ENCODE measurements around the gene MBD5. TPM values are rescaled to one million over a fixed set of nuclear protein-coding genes. Genes with fewer than 3 reads are reported as not detected.

Gene MBD5
- polyA plus RNA-seq, 1 of the 3 experiments (the other 2 are of a cell fraction): 7.4 TPM

- no peak overlapping the region for H3K9ac ChIP-seq
- CTCF ChIA-PET: no interaction called here
- H3F3A ChIP-seq (replicated peaks; ENCODE audit: insufficient read depth): no peaks in the 10 kb centered on the region
- no peaks in the 10 kb centered on the region for H3K9me3 ChIP-seq
- no peaks in the 10 kb centered on the region for H3K4me1 ChIP-seq (ENCODE audit: control insufficient read depth in 1 of 2, insufficient read depth in 2 of 2, low read depth in 1 of 2, low read length in 1 of 2)
- no peak overlapping the region for H3K27ac ChIP-seq (ENCODE audit: low read depth in 2 of 2, low read length in 1 of 2)
- H2AFZ ChIP-seq (ENCODE audit: low read depth): no peak overlapping the region
- H3K9me2 ChIP-seq: no peaks in the 10 kb centered on the region
- POLR2A ChIA-PET: no interaction called here
- no peaks in the 10 kb centered on the region for H3K79me2 ChIP-seq (ENCODE audit: insufficient read depth)
- no peak overlapping the region for H3K4me3 ChIP-seq (ENCODE audit: low read depth in 2 of 2, low read length in 1 of 2)
- no peak for DNase-seq
- no peaks in the 10 kb centered on the region for H4K20me1 ChIP-seq (ENCODE audit: insufficient read depth)
- 80% methylated on average over 1 of the region's 1 CpG for WGBS (ENCODE audit: low lambda C conversion rate)
- no peak for TF ChIP-seq CHD2 (IDR thresholded peaks at IDR 0.05; ENCODE audit: low read length, partially characterized antibody)
- no peak for TF ChIP-seq GABPA (IDR thresholded peaks at IDR 0.05; ENCODE audit: low read depth)
- TF ChIP-seq FOXM1 (IDR thresholded peaks at IDR 0.05; ENCODE audit: low read depth): no peak
- TF ChIP-seq MEF2A (IDR thresholded peaks at IDR 0.05; ENCODE audit: borderline replicate concordance, low read depth): no peak
- no peak for TF ChIP-seq MAX (IDR thresholded peaks at IDR 0.05; ENCODE audit: low read depth)
- no peak for TF ChIP-seq EP300 (IDR thresholded peaks at IDR 0.05; ENCODE audit: borderline replicate concordance in 1 of 2, low read depth in 1 of 2, low read length in 1 of 2)
- no peak for TF ChIP-seq FOXJ3 (CRISPR knock-in tag; IDR thresholded peaks at IDR 0.05)
- no peak for TF ChIP-seq FOSL2 (IDR thresholded peaks at IDR 0.05; ENCODE audit: borderline replicate concordance, low read depth)
- no peak for TF ChIP-seq SIN3A (IDR thresholded peaks at IDR 0.05; ENCODE audit: borderline replicate concordance, low read depth, low read length)
- TF ChIP-seq, protein P1, sequence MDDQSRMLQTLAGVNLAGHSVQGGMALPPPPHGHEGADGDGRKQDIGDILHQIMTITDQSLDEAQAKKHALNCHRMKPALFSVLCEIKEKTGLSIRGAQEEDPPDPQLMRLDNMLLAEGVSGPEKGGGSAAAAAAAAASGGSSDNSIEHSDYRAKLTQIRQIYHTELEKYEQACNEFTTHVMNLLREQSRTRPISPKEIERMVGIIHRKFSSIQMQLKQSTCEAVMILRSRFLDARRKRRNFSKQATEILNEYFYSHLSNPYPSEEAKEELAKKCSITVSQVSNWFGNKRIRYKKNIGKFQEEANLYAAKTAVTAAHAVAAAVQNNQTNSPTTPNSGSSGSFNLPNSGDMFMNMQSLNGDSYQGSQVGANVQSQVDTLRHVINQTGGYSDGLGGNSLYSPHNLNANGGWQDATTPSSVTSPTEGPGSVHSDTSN (IDR thresholded peaks at IDR 0.05): no peak
- TF ChIP-seq EZH2phosphoT487 (IDR thresholded peaks at IDR 0.05; ENCODE audit: borderline replicate concordance, low read depth): no peak
- TF ChIP-seq RXRA (IDR thresholded peaks at IDR 0.05; ENCODE audit: borderline replicate concordance, low read depth): no peak
- H3K4me2 ChIP-seq: no peak overlapping the region
- H3K36me3 ChIP-seq (replicated peaks in 1 of 2; ENCODE audit: control insufficient read depth in 1 of 2, insufficient read depth in 2 of 2, low read length in 1 of 2): peaks cover 0 to 3% of the 10 kb centered on the region in 2 experiments
- H3K27me3 ChIP-seq (ENCODE audit: insufficient read depth): no peaks in the 10 kb centered on the region
These were observed 427.0 kb downstream of the MBD5 start for GRCh38 chr2:148447877-148448276.

DNA sequence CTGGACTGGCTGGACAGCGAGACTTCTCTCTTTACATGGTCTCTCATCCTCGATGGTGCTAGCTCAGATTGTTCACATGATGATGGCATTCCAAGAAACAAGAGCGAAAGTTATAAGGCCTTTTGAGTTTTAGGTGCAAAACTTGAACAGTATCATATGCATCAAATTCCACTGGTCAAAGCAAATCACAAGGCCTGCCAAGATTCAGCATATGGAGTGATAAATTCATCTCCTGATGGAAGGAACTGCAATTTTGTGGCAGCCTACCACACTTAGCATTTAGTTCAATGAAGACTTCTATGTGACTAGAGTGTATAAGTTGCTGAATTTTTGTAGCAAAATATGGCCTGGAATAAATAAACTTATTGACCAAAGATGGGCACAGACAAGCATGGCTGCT lies 429.6 kb downstream of the MBD5 start:
- H3F3A ChIP-seq (replicated peaks; ENCODE audit: insufficient read depth): no peaks in the 10 kb centered on the region
- no peak for DNase-seq
- no peak overlapping the region for H3K27ac ChIP-seq (ENCODE audit: low read depth in 2 of 2, low read length in 1 of 2)
- ChIA-PET CTCF (interaction anchor here (1.1 kb wide), 1 partner anchor 58 kb away, joined by 5 read pairs; no protein-coding TSS in a partner anchor), POLR2A (no interaction called here)
- H3K4me3 ChIP-seq (ENCODE audit: low read depth in 2 of 2, low read length in 1 of 2): no peak overlapping the region
- H3K9ac ChIP-seq: no peak overlapping the region
- peaks cover 0 to 2% of the 10 kb centered on the region in 2 experiments; a peak in 1 of 4 replicates for H3K4me1 ChIP-seq (ENCODE audit: control insufficient read depth in 1 of 2, insufficient read depth in 2 of 2, low read depth in 1 of 2, low read length in 1 of 2)
- H4K20me1 ChIP-seq (ENCODE audit: insufficient read depth): no peaks in the 10 kb centered on the region
- no peak overlapping the region for H2AFZ ChIP-seq (ENCODE audit: low read depth)
- H3K36me3 ChIP-seq (replicated peaks in 1 of 2; ENCODE audit: control insufficient read depth in 1 of 2, insufficient read depth in 2 of 2, low read length in 1 of 2): peaks cover 0 to 3% of the 10 kb centered on the region in 2 experiments
- no peak overlapping the region for H3K4me2 ChIP-seq
- 87% methylated on average over 3 of the region's 3 CpGs for WGBS (ENCODE audit: low lambda C conversion rate)
- H3K27me3 ChIP-seq (ENCODE audit: insufficient read depth): no peaks in the 10 kb centered on the region
- TF ChIP-seq EZH2phosphoT487 (IDR thresholded peaks at IDR 0.05; ENCODE audit: borderline replicate concordance, low read depth): no peak
- no peak for TF ChIP-seq POLR2AphosphoS5 (IDR thresholded peaks at IDR 0.05; ENCODE audit: low read depth, low read length)
- no peak for TF ChIP-seq CHD2 (IDR thresholded peaks at IDR 0.05; ENCODE audit: low read length, partially characterized antibody)
- no peak for TF ChIP-seq CTCF (IDR thresholded peaks at IDR 0.05)
- no peak for TF ChIP-seq MEF2A (IDR thresholded peaks at IDR 0.05; ENCODE audit: borderline replicate concordance, low read depth)
- TF ChIP-seq EP300 (IDR thresholded peaks at IDR 0.05; ENCODE audit: borderline replicate concordance in 1 of 2, low read depth in 1 of 2, low read length in 1 of 2): no peak
- no peak for TF ChIP-seq TAF1 (IDR thresholded peaks at IDR 0.05; ENCODE audit: borderline replicate concordance, low read depth, low read length)
- no peak for TF ChIP-seq FOXM1 (IDR thresholded peaks at IDR 0.05; ENCODE audit: low read depth)
- no peak for TF ChIP-seq MXI1 (IDR thresholded peaks at IDR 0.05; ENCODE audit: low read depth, low read length)
- TF ChIP-seq, protein P1 (IDR thresholded peaks at IDR 0.05): no peak
- no peak for TF ChIP-seq MAX (IDR thresholded peaks at IDR 0.05; ENCODE audit: low read depth)
- no peak for TF ChIP-seq SMC3 (IDR thresholded peaks at IDR 0.05; ENCODE audit: low read depth, low read length)
- no peak for TF ChIP-seq FOSL2 (IDR thresholded peaks at IDR 0.05; ENCODE audit: borderline replicate concordance, low read depth)
- no peaks in the 10 kb centered on the region for H3K9me2 ChIP-seq
- no peaks in the 10 kb centered on the region for H3K9me3 ChIP-seq
- H3K79me2 ChIP-seq (ENCODE audit: insufficient read depth): no peaks in the 10 kb centered on the region

Data from SK-N-SH (cell line).